Hepatocyte (in vitro differentiated cells): ENCODE measurements around the gene CATSPER3.

Experiments
- CTCF ChIP-seq: fragments of 200-600 bp; sonication (generic); IDR thresholded peaks from 2 replicates; pipeline ENCODE4 v1.5.1; 2016; ENCODE audit warnings: antibody characterized with exemption, mild to moderate bottlenecking; ENCODE audit not compliant: poor library complexity
- EZH2 ChIP-seq: fragments of 200-600 bp; sonication (generic); IDR thresholded peaks from 2 replicates; pipeline ENCODE4 v1.6.1; 2016; ENCODE audit warnings: antibody characterized with exemption, mild to moderate bottlenecking, borderline replicate concordance

- TF ChIP-seq EZH2 (no peak), CTCF (no peak)
Observed at GRCh38 chr5:135012033-135012588, 44.4 kb downstream of the CATSPER3 start.
